ENCODE results near the gene PIK3CG. TPM values are rescaled to one million over a fixed set of nuclear protein-coding genes. Genes with fewer than 3 reads are reported as not detected.

Gene PIK3CG
- polyA plus RNA-seq (2011; rRNA removed) (0.02 and 0.14 TPM in 2 replicates), polyA minus RNA-seq (2011; rRNA and poly(A)+ RNA removed) (0.17 and 0.18 TPM in 2 replicates)

GRCh38 chr7:106865130-106866041 is at the start of gene PIK3CG:
Gene PIK3CG, plus strand, starts transcription at chr7:106865282. Its CDS starts 2,280 bp downstream, at chr7:106867562.
- Histone ChIP-seq H3K27ac (ENCODE audit: low read depth, low read length) (no peak within 1 kb of the TSS), H3K27me3 (ENCODE audit: control insufficient read depth, insufficient read depth, low read length) (no peaks in the 10 kb centered on the region), H3K4me3 (ENCODE audit: low read depth, low read length) (no peak within 1 kb of the TSS), H3K9me3 (ENCODE audit: control insufficient read depth, insufficient read depth, low read length) (peaks cover 13% of the 10 kb centered on the region)
- CTCF ChIA-PET, result no interaction called here
- TF ChIP-seq CTCF (IDR thresholded peaks at IDR 0.05; ENCODE audit: low read depth, low read length), result no peak
- POLR2A ChIA-PET, result no interaction called here
- DNase-seq (ENCODE audit: low read depth, low spot score), result no peak

GRCh38 chr7:106817098-106817497 is 48.0 kb upstream of the PIK3CG start:
- Histone ChIP-seq H3K9me3 (ENCODE audit: control insufficient read depth, insufficient read depth, low read length) (no peaks in the 10 kb centered on the region), H3K27me3 (ENCODE audit: control insufficient read depth, insufficient read depth, low read length) (no peaks in the 10 kb centered on the region), H3K4me3 (ENCODE audit: low read depth, low read length) (no peak overlapping the region), H3K27ac (ENCODE audit: low read depth, low read length) (no peak overlapping the region)
- ChIA-PET CTCF (no interaction called here), POLR2A (no interaction called here)
- no peak for TF ChIP-seq CTCF (IDR thresholded peaks at IDR 0.05; ENCODE audit: low read depth, low read length)
- DNase-seq (ENCODE audit: low read depth, low spot score), result no peak

- no peak for DNase-seq (ENCODE audit: low read depth, low spot score)
- TF ChIP-seq CTCF (IDR thresholded peaks at IDR 0.05; ENCODE audit: low read depth, low read length), result no peak
- Histone ChIP-seq H3K27ac (ENCODE audit: low read depth, low read length) (no peak overlapping the region), H3K27me3 (ENCODE audit: control insufficient read depth, insufficient read depth, low read length) (no peaks in the 10 kb centered on the region), H3K9me3 (ENCODE audit: control insufficient read depth, insufficient read depth, low read length) (no peaks in the 10 kb centered on the region), H3K4me3 (ENCODE audit: low read depth, low read length) (no peak overlapping the region)
- POLR2A ChIA-PET, result no interaction called here
- CTCF ChIA-PET, result no interaction called here
These were observed 46.3 kb upstream of the PIK3CG start for GRCh38 chr7:106818736-106819135.

GRCh38 chr7:106819546-106819945 is 45.5 kb upstream of the PIK3CG start:
- ChIA-PET CTCF (no interaction called here), POLR2A (no interaction called here)
- H3K27ac ChIP-seq (ENCODE audit: low read depth, low read length), result no peak overlapping the region
- no peaks in the 10 kb centered on the region for H3K9me3 ChIP-seq (ENCODE audit: control insufficient read depth, insufficient read depth, low read length)
- H3K4me3 ChIP-seq (ENCODE audit: low read depth, low read length), result no peak overlapping the region
- no peaks in the 10 kb centered on the region for H3K27me3 ChIP-seq (ENCODE audit: control insufficient read depth, insufficient read depth, low read length)
- no peak for DNase-seq (ENCODE audit: low read depth, low spot score)
- no peak for TF ChIP-seq CTCF (IDR thresholded peaks at IDR 0.05; ENCODE audit: low read depth, low read length)
